H1 (cell line): ENCODE measurements around the gene SAFB2. TPM values are rescaled to one million over a fixed set of nuclear protein-coding genes. Genes with fewer than 3 reads are reported as not detected.

ENCODE experiments used
- CTCF ChIA-PET: fragments of 300-600 bp; sonication (Branson Sonifier 250); formaldehyde crosslinking; loops from one replicate; lab custom pipeline; 2021; ENCODE audit not compliant: partially characterized antibody; lab: Charles Lee
- POLR2A ChIA-PET: fragments of 300-600 bp; sonication (Branson Sonifier 250); formaldehyde crosslinking; loops from one replicate; lab custom pipeline; 2021; ENCODE audit warnings: inconsistent platforms; ENCODE audit not compliant: partially characterized antibody; lab: Charles Lee
- DNase-seq, 2 experiments: peaks; one replicate each; pipeline versions ENCODE4 v3.0.0 to v3.0.0-alpha.2; 2010 to 2022; ENCODE audit warnings: low spot score in 2 of 2, low read depth in 1 of 2, mixed read lengths in 1 of 2
- FAIRE-seq: peaks from 2 replicates; lab custom pipeline; 2011; peaks lifted over from hg19 to GRCh38; lab: Jason Lieb, UNC
- H2AFZ ChIP-seq: 2 replicates; pipeline ENCODE4 v1.8.1; 2012; ENCODE audit warnings: low read length, inconsistent platforms
- H2AK5ac ChIP-seq: 2 replicates; pipeline ENCODE4 v1.6.1; 2013; ENCODE audit warnings: low read depth, low read length
- H2BK120ac ChIP-seq: replicated peaks from 2 replicates; pipeline ENCODE3; 2013; ENCODE audit warnings: low read depth, low read length, inconsistent platforms
- H2BK12ac ChIP-seq: 2 replicates; pipeline ENCODE4 v1.6.1; 2013; ENCODE audit warnings: low read depth, low read length
- H2BK15ac ChIP-seq: 2 replicates; pipeline ENCODE4 v1.6.1; 2013; ENCODE audit warnings: low read length
- H2BK20ac ChIP-seq: 2 replicates; pipeline ENCODE4 v1.6.1; 2013; ENCODE audit warnings: low read length
- H2BK5ac ChIP-seq: 2 replicates; pipeline ENCODE4 v1.6.1; 2013; ENCODE audit warnings: low read depth, low read length
- H3K14ac ChIP-seq: 2 replicates; pipeline ENCODE4 v1.6.1; 2013; ENCODE audit warnings: inconsistent platforms; ENCODE audit not compliant: insufficient read length
- H3K18ac ChIP-seq: 2 replicates; pipeline ENCODE4 v1.6.1; 2013; ENCODE audit warnings: low read length; ENCODE audit errors: extremely low read depth
- H3K23ac ChIP-seq: 2 replicates; pipeline ENCODE4 v1.6.1; 2013; ENCODE audit warnings: inconsistent platforms; ENCODE audit not compliant: insufficient read length
- H3K23me2 ChIP-seq: 2 replicates; pipeline ENCODE4 v1.6.1; 2013; ENCODE audit warnings: low read depth, low read length
- H3K27ac ChIP-seq: 2 replicates; pipeline ENCODE4 v1.6.1; 2011; ENCODE audit warnings: low read depth, low read length, inconsistent platforms
- H3K27me3 ChIP-seq, 4 experiments: replicated peaks in 1 of 4; 1 replicate in 1 of 4; 2 replicates in 3 of 4; pipeline versions ENCODE4 v1.6.1 to v1.8.1; 2011 to 2013; ENCODE audit warnings: low read length in 3 of 4, mild to moderate bottlenecking in 3 of 4, inconsistent platforms in 2 of 4, mixed read lengths in 2 of 4, moderate library complexity in 1 of 4; ENCODE audit not compliant: control insufficient read depth in 3 of 4, insufficient read depth in 3 of 4; ENCODE audit errors: extremely low read depth in 1 of 4
- H3K36me3 ChIP-seq, 4 experiments: 2 replicates each; pipeline versions ENCODE4 v1.6.1 to v1.8.1; 2011 to 2013; ENCODE audit warnings: mild to moderate bottlenecking in 4 of 4, low read length in 3 of 4, moderate library complexity in 2 of 4, control low read depth in 1 of 4, inconsistent platforms in 1 of 4; ENCODE audit not compliant: insufficient read depth in 4 of 4, control insufficient read depth in 2 of 4
- H3K4ac ChIP-seq: replicated peaks from 2 replicates; pipeline ENCODE3; 2013; ENCODE audit warnings: low read length, low read depth, mixed read lengths, inconsistent platforms; ENCODE audit not compliant: insufficient read length
- H3K4me1 ChIP-seq, 4 experiments: replicated peaks in 1 of 4; 1 replicate in 1 of 4; 2 replicates in 3 of 4; pipeline versions ENCODE4 v1.6.1 to v1.8.1; 2011 to 2013; ENCODE audit warnings: low read length in 3 of 4, inconsistent platforms in 2 of 4, mixed read lengths in 1 of 4; ENCODE audit not compliant: insufficient read depth in 4 of 4, control insufficient read depth in 3 of 4
- H3K4me2 ChIP-seq, 2 experiments: 2 replicates each; pipeline versions ENCODE4 v1.6.1 to v1.8.1; 2011 to 2013; ENCODE audit warnings: low read depth in 2 of 2, low read length in 2 of 2, control low read depth in 1 of 2, inconsistent platforms in 1 of 2, mild to moderate bottlenecking in 1 of 2; ENCODE audit not compliant: insufficient read depth in 1 of 2
- H3K4me3 ChIP-seq, 4 experiments: fragments of 200-600, 300-600 bp in 1 of 4; sonication (generic), shearing (Covaris generic), sonication (Bioruptor Twin) in 1 of 4; 2 replicates each; pipeline versions ENCODE4 v1.5.1 to v1.8.1; 2011 to 2016; ENCODE audit warnings: low read length in 4 of 4, low read depth in 3 of 4, control low read depth in 2 of 4, inconsistent platforms in 2 of 4, mild to moderate bottlenecking in 2 of 4, mixed read lengths in 1 of 4, moderate library complexity in 1 of 4; ENCODE audit not compliant: insufficient read depth in 2 of 4; ENCODE audit errors: extremely low read depth in 1 of 4
- H3K56ac ChIP-seq: replicated peaks from 2 replicates; pipeline ENCODE3; 2013; ENCODE audit warnings: low read depth, mild to moderate bottlenecking, mixed read lengths, low read length, inconsistent platforms; ENCODE audit not compliant: insufficient read length
- H3K79me1 ChIP-seq: 2 replicates; pipeline ENCODE4 v1.6.1; 2013; ENCODE audit warnings: low read depth, low read length, control low read depth
- H3K79me2 ChIP-seq, 2 experiments: 2 replicates each; pipeline versions ENCODE4 v1.6.1 to v1.8.1; 2012 to 2013; ENCODE audit warnings: low read length in 2 of 2, mild to moderate bottlenecking in 2 of 2, inconsistent platforms in 1 of 2; ENCODE audit not compliant: insufficient read depth in 2 of 2, control insufficient read depth in 1 of 2
- H3K9ac ChIP-seq, 4 experiments: replicated peaks in 1 of 4; 1 replicate in 1 of 4; 2 replicates in 3 of 4; pipeline versions ENCODE4 v1.6.1 to v1.8.1; 2011 to 2013; ENCODE audit warnings: low read depth in 3 of 4, low read length in 3 of 4, control low read depth in 2 of 4, mild to moderate bottlenecking in 2 of 4, moderate library complexity in 2 of 4, inconsistent platforms in 1 of 4; ENCODE audit errors: extremely low read depth in 1 of 4
- H3K9me3 ChIP-seq, 2 experiments: 2 replicates each; pipeline versions ENCODE4 v1.6.1 to v1.8.1; 2012 to 2013; ENCODE audit warnings: mild to moderate bottlenecking in 2 of 2, moderate library complexity in 2 of 2, control low read depth in 1 of 2, inconsistent platforms in 1 of 2, low read depth in 1 of 2, low read length in 1 of 2, mixed read lengths in 1 of 2; ENCODE audit not compliant: insufficient read depth in 2 of 2
- H4K20me1 ChIP-seq, 2 experiments: replicated peaks in 1 of 2; 2 replicates each; pipeline versions ENCODE3 to v1.8.1; 2011 to 2013; ENCODE audit warnings: inconsistent platforms in 2 of 2, low read length in 2 of 2, mild to moderate bottlenecking in 1 of 2; ENCODE audit not compliant: insufficient read depth in 2 of 2, control insufficient read depth in 1 of 2
- H4K5ac ChIP-seq: 2 replicates; pipeline ENCODE4 v1.6.1; 2013; ENCODE audit warnings: low read length, low read depth, mixed read lengths, inconsistent platforms; ENCODE audit not compliant: insufficient read length
- H4K8ac ChIP-seq: 2 replicates; pipeline ENCODE4 v1.8.0; 2013; ENCODE audit warnings: mild to moderate bottlenecking, moderate library complexity, low read length, inconsistent platforms; ENCODE audit not compliant: insufficient read depth; ENCODE audit errors: extremely low read depth
- H4K91ac ChIP-seq: replicated peaks from 2 replicates; pipeline ENCODE3; 2013; ENCODE audit warnings: low read length, mixed read lengths, inconsistent platforms; ENCODE audit not compliant: insufficient read length
- EGR1 ChIP-seq: IDR thresholded peaks from 2 replicates; pipeline ENCODE4 v1.6.1; 2011; ENCODE audit warnings: low read depth, low read length, borderline replicate concordance
- GABPA ChIP-seq: IDR thresholded peaks from 2 replicates; pipeline ENCODE4 v1.6.1; 2011; ENCODE audit warnings: mild to moderate bottlenecking, low read length, moderate library complexity, borderline replicate concordance; ENCODE audit not compliant: insufficient read depth
- HDAC6 ChIP-seq: IDR thresholded peaks from one replicate; pipeline ENCODE4 v1.7.1; 2012; ENCODE audit warnings: low read depth, mild to moderate bottlenecking, inconsistent platforms, low read length, moderate library complexity
- MAFK ChIP-seq: IDR thresholded peaks from 2 replicates; pipeline ENCODE4 v1.6.1; 2012; ENCODE audit warnings: low read depth, mild to moderate bottlenecking, improper control_type of control experiment, low read length
- NRF1 ChIP-seq: IDR thresholded peaks from 2 replicates; pipeline ENCODE4 v1.6.1; 2011; ENCODE audit warnings: mild to moderate bottlenecking, low read depth, low read length, improper control_type of control experiment
- POU5F1 ChIP-seq: IDR thresholded peaks from 2 replicates; pipeline ENCODE4 v1.6.1; 2011; ENCODE audit warnings: low read depth, mild to moderate bottlenecking, low read length, moderate library complexity
- RNF2 ChIP-seq: fragments of 200-900, 300-1000 bp; sonication (generic); IDR thresholded peaks from 2 replicates; pipeline ENCODE4 v1.7.1; 2016; ENCODE audit warnings: borderline replicate concordance, low read depth, mild to moderate bottlenecking, antibody characterized with exemption, low read length; ENCODE audit not compliant: poor library complexity, severe bottlenecking; ENCODE audit errors: missing control alignments
- SAP30 ChIP-seq: fragments of 300-600 bp; sonication (generic); IDR thresholded peaks from 2 replicates; pipeline ENCODE4 v1.7.1; 2012; ENCODE audit warnings: low read length, moderate library complexity, mild to moderate bottlenecking, inconsistent platforms; ENCODE audit not compliant: insufficient read depth, insufficient replicate concordance
- SP1 ChIP-seq: IDR thresholded peaks from 2 replicates; pipeline ENCODE4 v1.6.1; 2011; ENCODE audit warnings: low read depth, low read length
- SUZ12 ChIP-seq: fragments of 200-600 bp; sonication (generic); IDR thresholded peaks from 2 replicates; pipeline ENCODE4 v1.6.1; 2012; ENCODE audit warnings: mild to moderate bottlenecking, inconsistent platforms, low read length, moderate library complexity, mixed read lengths
- TEAD4 ChIP-seq: IDR thresholded peaks from 2 replicates; pipeline ENCODE4 v1.6.1; 2012; ENCODE audit warnings: low read depth, low read length, inconsistent platforms, mixed read lengths
- ZNF274 ChIP-seq: IDR thresholded peaks from 2 replicates; pipeline ENCODE4 v1.7.0; 2012; ENCODE audit warnings: low read length, borderline replicate concordance; ENCODE audit errors: extremely low read depth
- WGBS, 2 experiments: shearing (Covaris generic) in 1 of 2; methylation state at CpG; one replicate each; pipeline versions ENCODE4 v1.1.6 to v1.1.7; 2013 to 2015; ENCODE audit warnings: low lambda C conversion rate in 2 of 2, mixed read lengths in 2 of 2, inconsistent platforms in 1 of 2, low coverage in 1 of 2, missing lambda C conversion rate in 1 of 2; ENCODE audit not compliant: insufficient replicate concordance in 2 of 2, insufficient coverage in 1 of 2, insufficient read length in 1 of 2; ENCODE audit errors: extremely low coverage in 1 of 2, missing lambda C conversion rate in 1 of 2; 5-methylcytosine and 5-hydroxymethylcytosine counted together
- polyA plus RNA-seq, 7 experiments: library from polyadenylated mRNA; depleted of rRNA in 3 of 7; stranded (reverse) in 5 of 7; unstranded in 2 of 7; fragments of >200 nt in 5 of 7; fragments of 200-250 nt in 2 of 7; gene quantifications; 1 replicate in 5 of 7; 2 replicates in 1 of 7; 4 replicates in 1 of 7; pipeline versions ENCODE4 v1.2.1 to v1.2.3, GENCODE V29; 2011 to 2013; ENCODE audit warnings: missing spikeins in 2 of 7, mixed read lengths in 2 of 7
- total RNA-seq: library from RNA; stranded (reverse); fragmentation: NEBNext Ultra II Directional; extraction: Animal tissue kit (Norgen Biotek cat#: 25700); gene quantifications from 2 replicates; pipeline ENCODE4 v1.2.1, GENCODE V29; 2021
- TF ChIP-seq, protein P1 (sequence below): IDR thresholded peaks from 2 replicates; pipeline ENCODE4 v1.6.1; 2011; ENCODE audit warnings: low read depth, mild to moderate bottlenecking, low read length; ENCODE audit not compliant: insufficient read depth

The SAFB2 gene
- total and polyA plus RNA-seq, 2 of the 8 experiments (the other 6 are each of a cell fraction or from before 2014, with no cell fraction given): 14.8 to 63.8 TPM

DNA sequence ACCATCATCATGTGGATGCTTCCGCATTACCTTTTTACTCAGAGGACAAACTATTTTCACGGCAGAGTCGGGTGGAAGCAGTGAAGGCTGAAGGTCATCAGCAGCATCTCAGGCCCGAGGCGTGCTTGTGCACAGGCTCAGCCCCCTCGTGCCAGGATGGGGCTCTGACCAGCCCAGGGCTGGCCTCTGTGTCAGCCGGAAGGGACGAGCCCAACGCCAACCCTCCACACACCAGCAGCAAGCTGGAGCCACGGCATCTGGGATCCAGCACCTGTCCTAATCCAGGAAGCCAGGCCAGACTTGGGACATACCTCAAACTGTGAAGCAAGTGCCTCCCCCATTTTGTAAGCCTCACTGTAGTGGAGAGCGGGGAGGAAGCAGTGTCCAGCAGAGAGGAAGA, 46.6 kb upstream of the SAFB2 start:
- no peak overlapping the region for H3K4ac ChIP-seq
- DNase-seq: no peak
- no peaks in the 10 kb centered on the region for H3K27me3 ChIP-seq
- no peak overlapping the region for H3K23ac ChIP-seq
- H3K4me2 ChIP-seq: no peak overlapping the region
- no peak overlapping the region for H2AFZ ChIP-seq
- no peak overlapping the region for H2BK5ac ChIP-seq
- peaks cover 32 to 55% (median 43%) of the 10 kb centered on the region in 4 experiments for H3K36me3 ChIP-seq
- no peaks in the 10 kb centered on the region for H3K79me2 ChIP-seq
- no peak overlapping the region for H3K14ac ChIP-seq
- H3K23me2 ChIP-seq: peaks cover 7% of the 10 kb centered on the region; the same call in 1 of the 2 replicates
- H4K5ac ChIP-seq: no peak overlapping the region
- no peaks in the 10 kb centered on the region for H3K9me3 ChIP-seq
- 0 out of 2 replicates have a peak, but pooled peaks cover 3% of the 10 kb centered on the region for H3K79me1 ChIP-seq
- no peak overlapping the region for H3K27ac ChIP-seq
- H2BK120ac ChIP-seq: no peak overlapping the region
- no peak overlapping the region for H3K4me3 ChIP-seq
- ChIA-PET CTCF (interaction anchor here (1.2 kb wide), 1 partner anchor 20 kb away, joined by 3 read pairs; the partner anchor contains the start of gene RPL36), POLR2A (interaction anchor here (1.5 to 2.7 kb wide), 5 partner anchors 8 to 54 kb away, joined by 4 to 10 read pairs (median 4); partner anchors contain the start of genes RPL36, SAFB and SAFB2)
- H2BK12ac ChIP-seq: no peak overlapping the region
- peaks cover 3 to 7% of the 10 kb centered on the region in 2 experiments for H4K20me1 ChIP-seq
- no peak for FAIRE-seq
- WGBS, 2 experiments: 95% methylated on average over 11 of the region's 11 CpGs; no CpG with 5 or more reads in 1 of the 2 experiments
- peaks cover 0 to 9% (median 5%) of the 10 kb centered on the region in 4 experiments; a peak in 5 of 7 replicates for H3K4me1 ChIP-seq
- H4K91ac ChIP-seq: no peak overlapping the region
- H3K18ac ChIP-seq: no peak overlapping the region
- no peak overlapping the region for H2BK20ac ChIP-seq
- H2AK5ac ChIP-seq: no peak overlapping the region
- no peak overlapping the region for H4K8ac ChIP-seq
- H2BK15ac ChIP-seq: no peak overlapping the region
- H3K56ac ChIP-seq: no peak overlapping the region
- no peak overlapping the region for H3K9ac ChIP-seq
- TF ChIP-seq GABPA (no peak), POU5F1 (no peak), TEAD4 (no peak), EGR1 (no peak), HDAC6 (no peak), SAP30 (no peak), RNF2 (no peak), MAFK (no peak), ZNF274 (no peak), SUZ12 (no peak), NRF1 (no peak), SP1 (no peak)
- TF ChIP-seq, protein P1, sequence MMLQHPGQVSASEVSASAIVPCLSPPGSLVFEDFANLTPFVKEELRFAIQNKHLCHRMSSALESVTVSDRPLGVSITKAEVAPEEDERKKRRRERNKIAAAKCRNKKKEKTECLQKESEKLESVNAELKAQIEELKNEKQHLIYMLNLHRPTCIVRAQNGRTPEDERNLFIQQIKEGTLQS: no peak
